Endothelial cell (in vitro differentiated cells): ENCODE results near the gene CDR2L. TPM values are rescaled to one million over a fixed set of nuclear protein-coding genes. Genes with fewer than 3 reads are reported as not detected.

Source experiments
- DNase-seq: peaks from one replicate; pipeline ENCODE4 v3.0.0; 2021; ENCODE audit warnings: low spot score
- H3K27ac Mint-ChIP-seq: one replicate; pipeline ENCODE4 v1.8.0; 2021; ENCODE audit warnings: mixed read lengths, inconsistent platforms; ENCODE audit not compliant: unreplicated experiment
- H3K27me3 Mint-ChIP-seq: one replicate; pipeline ENCODE4 v1.8.0; 2021; ENCODE audit warnings: mild to moderate bottlenecking, moderate library complexity, mixed read lengths, inconsistent platforms; ENCODE audit not compliant: unreplicated experiment
- H3K36me3 Mint-ChIP-seq: one replicate; pipeline ENCODE4 v1.8.0; 2021; ENCODE audit warnings: mild to moderate bottlenecking, low read depth, mixed read lengths, inconsistent platforms; ENCODE audit not compliant: unreplicated experiment
- H3K4me1 Mint-ChIP-seq: one replicate; pipeline ENCODE4 v1.8.0; 2021; ENCODE audit warnings: mild to moderate bottlenecking, mixed read lengths, inconsistent platforms; ENCODE audit not compliant: unreplicated experiment
- H3K4me3 Mint-ChIP-seq: one replicate; pipeline ENCODE4 v1.8.0; 2021; ENCODE audit warnings: mild to moderate bottlenecking, mixed read lengths, inconsistent platforms; ENCODE audit not compliant: unreplicated experiment
- H3K9me3 Mint-ChIP-seq: one replicate; pipeline ENCODE4 v1.8.0; 2021; ENCODE audit warnings: mixed read lengths, inconsistent platforms; ENCODE audit not compliant: unreplicated experiment
- CTCF ChIP-seq: fragments of 200-600 bp; sonication (generic); IDR thresholded peaks from one replicate; pipeline ENCODE4 v1.5.0; 2021; ENCODE audit warnings: antibody characterized with exemption; ENCODE audit not compliant: unreplicated experiment
- total RNA-seq: library from RNA; stranded (reverse); fragmentation: NEBNext Ultra II Directional; extraction: Animal tissue kit (Norgen Biotek cat#: 25700); gene quantifications from one replicate; pipeline ENCODE4 v1.2.1, GENCODE V29; 2021; ENCODE audit not compliant: unreplicated experiment

The CDR2L gene
- total RNA-seq, 1 donor from 2014 or later: 33.2 TPM

GRCh38 chr17:74949455-74950115, 37.8 kb upstream of the CDR2L start:
- no peak for TF ChIP-seq CTCF
- no peak for DNase-seq
- Mint-ChIP-seq H3K4me1 (no peaks in the 10 kb centered on the region), H3K4me3 (no peak overlapping the region), H3K27me3 (peaks cover 21% of the 10 kb centered on the region), H3K36me3 (peaks cover 9% of the 10 kb centered on the region), H3K27ac (no peak overlapping the region), H3K9me3 (no peaks in the 10 kb centered on the region)

GRCh38 chr17:74950207-74950606, 37.2 kb upstream of the CDR2L start:
- Mint-ChIP-seq H3K4me3 (no peak overlapping the region), H3K9me3 (no peaks in the 10 kb centered on the region), H3K4me1 (no peaks in the 10 kb centered on the region), H3K27me3 (peaks cover 19% of the 10 kb centered on the region), H3K36me3 (peaks cover 14% of the 10 kb centered on the region), H3K27ac (no peak overlapping the region)
- TF ChIP-seq CTCF: no peak
- no peak for DNase-seq

GRCh38 chr17:74951065-74951464, 36.4 kb upstream of the CDR2L start:
- H3K36me3 Mint-ChIP-seq: peaks cover 14% of the 10 kb centered on the region
- no peak overlapping the region for H3K4me3 Mint-ChIP-seq
- TF ChIP-seq CTCF: no peak
- DNase-seq: no peak
- peaks cover 16% of the 10 kb centered on the region for H3K27me3 Mint-ChIP-seq
- H3K27ac Mint-ChIP-seq: no peak overlapping the region
- H3K4me1 Mint-ChIP-seq: no peaks in the 10 kb centered on the region
- no peaks in the 10 kb centered on the region for H3K9me3 Mint-ChIP-seq

GRCh38 chr17:74951680-74952421, 35.6 kb upstream of the CDR2L start:
- TF ChIP-seq CTCF: no peak
- H3K9me3 Mint-ChIP-seq: no peaks in the 10 kb centered on the region
- peaks cover 12% of the 10 kb centered on the region for H3K27me3 Mint-ChIP-seq
- H3K4me1 Mint-ChIP-seq: no peaks in the 10 kb centered on the region
- no peak overlapping the region for H3K4me3 Mint-ChIP-seq
- H3K36me3 Mint-ChIP-seq: peaks cover 14% of the 10 kb centered on the region
- DNase-seq: no peak
- no peak overlapping the region for H3K27ac Mint-ChIP-seq
